NCI-H146 (cell line): ENCODE measurements around the gene CHAC1.

Experiments
- DNase-seq: peaks from one replicate; lab custom pipeline; 2025; lab: John Stamatoyannopoulos, UW

The CHAC1 gene

GRCh38 chr15:40952901-40953712 is at the start of gene CHAC1:
Gene CHAC1, plus strand, starts transcription at chr15:40953471. Its CDS starts 113 bp downstream, at chr15:40953584.
- peak; percentile 91 for DNase-seq

GRCh38 chr15:40904552-40905201 is 48.6 kb upstream of the CHAC1 start:
- no peak for DNase-seq

DNA sequence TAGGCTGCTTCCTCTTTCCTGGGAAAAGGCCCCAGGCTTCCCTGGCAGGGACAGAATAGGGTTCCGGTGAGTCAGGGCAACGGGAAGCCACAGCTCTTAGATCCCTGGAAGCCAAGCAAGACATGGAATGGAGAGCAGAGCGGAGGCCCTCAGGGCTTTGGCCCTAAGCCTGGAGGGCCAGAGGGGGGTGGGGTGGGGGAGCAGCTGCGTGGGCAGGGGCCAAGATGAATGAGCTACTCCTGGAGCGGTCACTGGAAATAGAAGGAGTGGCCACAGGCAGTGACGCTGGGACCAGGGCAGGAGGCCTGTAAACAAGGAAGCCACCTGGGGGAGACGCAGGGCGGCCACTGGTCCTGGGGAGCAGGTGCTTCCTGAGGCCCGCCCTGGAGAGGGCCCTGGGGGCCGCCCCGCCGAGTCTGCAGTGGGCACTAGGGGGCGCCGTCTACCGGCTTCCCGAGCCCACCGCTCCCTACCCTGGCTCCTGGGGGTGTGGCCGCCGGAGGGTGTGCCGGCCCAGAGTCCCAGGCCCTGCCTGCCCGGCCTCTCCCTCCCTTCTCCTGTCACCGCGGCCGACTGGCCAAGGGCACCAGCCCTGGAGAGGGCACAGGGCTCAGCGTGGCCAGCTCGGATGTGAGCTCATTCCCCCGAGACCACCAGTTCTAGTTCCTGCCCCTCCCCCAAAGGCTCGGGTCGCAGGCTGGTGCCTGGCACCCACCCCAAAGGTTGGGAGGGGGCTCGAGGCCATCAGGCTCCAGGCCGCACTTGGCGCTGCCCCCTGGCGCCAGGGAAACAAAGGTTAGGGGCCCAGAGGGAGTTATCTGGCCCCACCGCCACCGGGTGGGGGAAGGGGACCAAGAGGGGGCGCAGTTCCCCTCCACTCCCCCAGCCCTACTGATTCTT is 46.9 kb upstream of the CHAC1 start:
- DNase-seq = peak; percentile 97

DNA sequence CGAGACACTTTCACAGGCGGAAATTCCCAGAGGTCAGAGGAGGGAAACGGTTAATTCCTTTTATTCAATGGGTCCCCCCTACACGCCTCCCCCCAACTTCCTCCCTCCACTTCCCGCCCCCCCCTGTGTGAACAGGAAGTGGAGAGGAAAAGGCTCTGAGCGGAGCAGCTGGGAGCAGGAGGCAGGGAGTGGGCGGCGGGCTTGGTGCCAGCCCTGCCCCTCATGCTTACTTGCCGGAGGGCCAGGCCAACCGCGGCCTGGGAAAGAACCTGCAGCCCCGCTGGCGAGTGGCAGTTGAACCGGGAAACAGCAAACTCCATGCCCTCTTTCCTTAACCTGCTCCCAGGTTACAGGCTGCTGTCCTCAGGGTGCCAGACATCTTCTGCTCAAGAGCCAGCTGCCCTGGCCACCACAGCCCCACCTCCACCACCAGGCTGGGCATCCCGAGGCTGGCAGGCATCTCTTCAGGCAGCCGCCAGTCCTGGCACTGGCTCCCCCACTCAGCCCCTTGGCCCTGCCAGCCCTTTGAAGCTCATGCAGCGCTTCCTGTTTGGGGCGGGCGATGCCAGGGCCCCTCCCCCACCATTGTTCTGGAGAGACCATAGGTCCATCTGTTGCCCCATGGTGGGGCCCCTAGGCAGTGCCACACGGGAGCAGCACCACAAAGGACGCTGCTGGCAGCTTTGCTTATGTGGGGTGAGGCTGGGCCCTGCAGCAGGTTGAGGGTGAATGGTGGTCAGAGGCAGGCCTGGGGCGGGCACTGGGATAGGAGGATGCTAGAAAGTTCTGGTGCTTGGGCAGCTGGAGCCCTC is 46.1 kb upstream of the CHAC1 start:
- no peak for DNase-seq

DNA sequence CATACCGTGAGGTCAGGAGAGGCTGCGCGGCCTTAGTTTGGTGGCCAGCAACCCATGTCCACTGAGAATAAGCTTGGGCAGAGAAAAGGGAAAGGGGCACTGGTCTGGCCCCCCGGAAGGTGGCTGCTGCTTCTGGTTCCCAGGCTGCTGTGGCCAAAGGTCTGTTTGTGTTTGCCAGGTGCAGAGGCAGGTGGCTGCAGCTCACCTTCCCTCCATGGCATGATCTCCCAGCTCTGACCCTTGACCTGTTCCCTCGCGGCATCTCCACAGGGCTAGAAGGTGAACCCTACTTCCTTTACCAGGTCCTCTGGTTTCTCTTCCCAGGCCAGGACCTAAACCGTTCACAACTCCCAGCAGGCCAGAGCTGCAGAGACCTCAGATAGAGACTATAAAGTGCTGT is 45.2 kb upstream of the CHAC1 start:
- peak; percentile 11 for DNase-seq

GRCh38 chr15:40909662-40910630 is 43.3 kb upstream of the CHAC1 start:
- no peak for DNase-seq

GRCh38 chr15:40911141-40911540 is 42.1 kb upstream of the CHAC1 start:
- no peak for DNase-seq

GRCh38 chr15:40911693-40912092 is 41.6 kb upstream of the CHAC1 start:
- DNase-seq = no peak

- DNase-seq = no peak
Measured at GRCh38 chr15:40912478-40912877, 40.8 kb upstream of the CHAC1 start.

GRCh38 chr15:40914013-40914412 is 39.3 kb upstream of the CHAC1 start:
- no peak for DNase-seq

GRCh38 chr15:40914486-40914885 is 38.8 kb upstream of the CHAC1 start:
- no peak for DNase-seq

DNA sequence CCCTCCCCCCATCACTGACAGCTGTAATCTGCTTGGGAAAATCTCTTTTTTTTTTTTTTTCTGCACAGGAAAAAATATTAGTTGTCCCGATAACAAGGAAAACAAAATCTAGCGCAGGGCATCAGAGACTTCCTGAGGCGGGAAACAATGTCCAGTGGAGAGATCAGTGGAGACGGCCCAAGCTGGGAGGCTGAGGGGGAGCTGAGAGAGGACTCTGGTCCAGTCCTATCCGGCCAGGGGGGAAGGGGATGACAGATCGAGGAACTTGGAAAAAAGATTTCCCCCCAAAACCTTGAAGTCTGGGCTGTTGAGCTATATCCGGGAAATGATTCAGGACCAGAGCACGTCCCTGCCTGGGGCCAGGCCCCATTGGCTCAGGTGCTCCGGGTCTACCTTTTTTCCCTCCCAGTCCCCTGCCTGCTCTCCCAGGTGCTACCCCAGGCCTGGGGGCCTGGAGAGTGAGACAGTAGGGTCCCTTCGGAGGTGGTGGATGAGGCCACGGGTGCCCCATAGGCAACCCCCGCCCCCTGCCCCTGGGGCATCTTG is 38.1 kb upstream of the CHAC1 start:
- no peak for DNase-seq

DNA sequence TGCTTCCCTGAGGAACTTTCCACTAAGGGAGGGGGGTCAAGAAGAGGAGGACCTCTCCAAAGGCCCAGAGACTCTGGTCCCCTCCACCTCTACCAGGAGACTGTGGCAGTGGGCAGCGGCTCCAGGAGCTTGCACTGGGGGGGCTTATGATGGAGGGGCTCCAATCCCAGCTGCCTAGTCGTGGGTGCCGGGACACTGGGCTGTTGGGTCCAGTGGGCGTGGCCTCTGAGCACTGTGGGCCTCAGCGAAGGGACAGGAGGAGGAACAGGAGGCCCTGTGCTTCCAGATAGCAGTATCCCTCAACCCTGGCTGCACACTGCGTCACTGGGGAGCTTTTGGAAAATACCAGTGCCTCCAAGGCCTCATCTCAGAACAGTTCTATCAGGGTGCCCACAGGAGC is 37.6 kb upstream of the CHAC1 start:
- no peak for DNase-seq

GRCh38 chr15:40917585-40917984 is 35.7 kb upstream of the CHAC1 start:
- peak; percentile 41 for DNase-seq

DNA sequence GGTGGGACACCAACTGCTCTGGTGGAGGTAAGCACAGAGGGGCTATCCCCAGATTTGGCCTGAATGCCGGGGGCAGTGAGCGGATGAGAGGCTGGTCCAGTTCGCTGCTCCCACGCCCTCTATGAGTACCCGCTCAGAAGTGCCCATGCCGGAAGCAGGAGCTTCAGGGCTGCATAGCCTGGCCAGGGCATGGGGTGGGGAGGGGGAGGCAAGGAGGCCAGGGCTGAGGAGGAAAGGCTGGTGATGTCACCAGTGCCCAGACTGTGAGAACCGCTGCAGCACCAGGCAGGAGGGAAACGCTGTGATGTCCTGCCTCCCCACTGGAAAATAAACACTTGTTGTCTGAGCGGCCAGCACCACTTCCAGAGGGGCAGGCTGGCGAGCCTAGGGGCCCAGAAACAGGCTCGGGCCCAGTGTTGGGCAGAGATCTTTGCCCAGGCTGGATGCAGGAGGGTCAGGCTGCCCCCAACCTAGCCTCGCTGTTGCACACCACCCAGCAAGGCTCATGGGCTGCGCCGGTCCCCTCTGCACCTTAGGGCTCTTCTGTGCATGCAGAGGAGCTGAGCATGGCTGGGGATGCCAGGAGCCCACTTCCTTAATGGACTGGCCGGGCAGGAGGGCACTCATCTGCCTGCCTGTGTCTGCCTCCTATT is 35.0 kb upstream of the CHAC1 start:
- DNase-seq = peak; percentile 41

DNA sequence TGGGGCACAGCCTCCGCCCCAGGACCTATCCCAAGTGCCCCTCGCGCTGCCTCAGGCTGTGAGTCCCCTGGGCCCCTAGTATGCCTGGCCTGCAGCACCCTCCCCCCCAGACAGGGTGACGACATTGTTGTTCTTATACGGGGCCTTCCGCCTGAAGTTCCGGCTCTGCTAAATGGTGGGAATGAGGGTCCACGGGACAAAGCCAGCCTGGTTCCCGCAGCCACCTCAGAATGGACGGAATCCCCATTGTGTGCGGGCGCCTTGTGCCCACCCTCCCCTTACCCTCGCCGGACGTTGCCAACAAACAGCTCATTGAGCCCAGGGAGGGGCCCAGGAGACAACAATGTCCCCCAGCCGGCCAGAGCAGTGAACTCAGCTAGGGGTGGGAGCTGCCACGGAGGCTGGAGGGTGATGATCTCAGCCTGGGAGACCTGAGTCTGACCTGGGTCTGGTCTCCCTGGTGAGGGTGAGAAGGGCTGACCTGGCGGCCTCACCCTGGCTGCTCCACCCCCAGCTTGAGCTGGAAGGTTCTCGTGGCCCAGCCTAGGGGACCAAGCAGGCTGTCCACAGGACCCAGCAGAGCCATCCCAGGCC is 34.4 kb upstream of the CHAC1 start:
- DNase-seq = no peak

DNA sequence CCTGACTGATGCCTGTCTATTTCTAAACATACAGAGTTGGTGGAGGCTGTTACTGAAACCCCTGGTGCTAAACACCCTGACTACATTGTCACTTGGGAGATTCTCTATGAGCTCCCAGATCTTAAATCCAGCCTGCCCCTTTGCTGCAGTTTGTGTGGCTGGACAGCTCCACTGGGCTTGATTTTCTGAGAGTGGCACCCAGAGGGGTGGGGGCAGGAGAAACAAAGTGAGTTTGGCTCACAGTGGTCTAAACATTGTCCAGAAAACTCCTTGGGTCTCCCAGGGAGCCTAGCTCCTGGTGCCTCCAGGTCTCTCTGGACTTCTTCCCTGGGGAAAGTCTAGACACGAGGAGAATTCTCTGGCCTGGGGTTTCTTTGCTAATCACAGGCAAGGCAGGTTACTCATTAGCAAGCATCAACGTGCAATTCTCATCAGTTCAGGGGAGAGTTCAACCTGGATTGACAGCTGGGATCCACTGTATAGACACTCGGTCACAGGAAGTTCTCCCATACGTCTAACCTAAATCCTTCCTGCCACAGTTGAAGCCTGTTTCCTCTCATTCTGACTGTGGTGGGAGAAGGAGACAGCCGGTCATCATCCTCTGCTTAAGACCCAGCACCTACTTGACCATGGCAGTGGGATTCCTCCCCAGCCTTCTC is 31.2 kb upstream of the CHAC1 start:
- no peak for DNase-seq

- no peak for DNase-seq
Measured at GRCh38 chr15:40922608-40923005, 30.7 kb upstream of the CHAC1 start.

- no peak for DNase-seq
Measured at GRCh38 chr15:40923551-40923950, 29.7 kb upstream of the CHAC1 start.
